Effector memory CD4-positive, alpha-beta T cell (primary cell): ENCODE results near the gene ARHGAP15.

ENCODE experiments used
- DNase-seq, 3 donors: peaks; one replicate each; pipeline ENCODE4 v3.0.0-alpha.2; 2020
- H3K27ac ChIP-seq: 2 replicates; pipeline ENCODE4 v1.7.0; 2013; ENCODE audit warnings: mild to moderate bottlenecking, low read length, moderate library complexity; ENCODE audit not compliant: insufficient read depth, poor library complexity, severe bottlenecking
- H3K27me3 ChIP-seq: replicated peaks from 2 replicates; pipeline ENCODE4 v1.7.0; 2013; ENCODE audit warnings: mild to moderate bottlenecking, low read length; ENCODE audit not compliant: insufficient read depth, control insufficient read depth, poor library complexity, severe bottlenecking
- H3K36me3 ChIP-seq: 2 replicates; pipeline ENCODE4 v1.7.0; 2013; ENCODE audit warnings: mild to moderate bottlenecking, low read length, moderate library complexity; ENCODE audit not compliant: control insufficient read depth, insufficient read depth
- H3K4me1 ChIP-seq: 2 replicates; pipeline ENCODE4 v1.7.0; 2013; ENCODE audit warnings: low read length, mild to moderate bottlenecking; ENCODE audit not compliant: control insufficient read depth, insufficient read depth, poor library complexity, severe bottlenecking
- H3K4me3 ChIP-seq: 2 replicates; pipeline ENCODE4 v1.7.0; 2013; ENCODE audit warnings: low read length, low read depth, mild to moderate bottlenecking; ENCODE audit not compliant: insufficient read depth, poor library complexity, severe bottlenecking
- H3K9me3 ChIP-seq: 2 replicates; pipeline ENCODE4 v1.7.0; 2013; ENCODE audit warnings: mild to moderate bottlenecking, low read length, moderate library complexity; ENCODE audit not compliant: control insufficient read depth

The ARHGAP15 gene

GRCh38 chr2:143155661-143156060 is 26.4 kb downstream of the ARHGAP15 start:
- Histone ChIP-seq H3K27me3 (no peaks in the 10 kb centered on the region), H3K4me3 (no peak overlapping the region), H3K27ac (no peak overlapping the region), H3K9me3 (no peaks in the 10 kb centered on the region), H3K36me3 (no peaks in the 10 kb centered on the region), H3K4me1 (peaks cover 33% of the 10 kb centered on the region)
- DNase-seq = no peak

GRCh38 chr2:143157001-143157400 is 27.8 kb downstream of the ARHGAP15 start:
- H3K4me3 ChIP-seq = no peak overlapping the region
- H3K27me3 ChIP-seq = no peaks in the 10 kb centered on the region
- no peaks in the 10 kb centered on the region for H3K9me3 ChIP-seq
- H3K27ac ChIP-seq = no peak overlapping the region
- H3K36me3 ChIP-seq = no peaks in the 10 kb centered on the region
- no peak for DNase-seq
- H3K4me1 ChIP-seq = peaks cover 20% of the 10 kb centered on the region

- Histone ChIP-seq H3K4me1 (peaks cover 16% of the 10 kb centered on the region), H3K4me3 (no peak overlapping the region), H3K36me3 (no peaks in the 10 kb centered on the region), H3K9me3 (no peaks in the 10 kb centered on the region), H3K27me3 (no peaks in the 10 kb centered on the region), H3K27ac (no peak overlapping the region)
- no peak for DNase-seq
Measured at GRCh38 chr2:143157418-143157817, 28.2 kb downstream of the ARHGAP15 start.

GRCh38 chr2:143158098-143158497 is 28.9 kb downstream of the ARHGAP15 start:
- Histone ChIP-seq H3K27ac (no peak overlapping the region), H3K36me3 (no peaks in the 10 kb centered on the region), H3K4me3 (no peak overlapping the region), H3K27me3 (no peaks in the 10 kb centered on the region), H3K9me3 (no peaks in the 10 kb centered on the region), H3K4me1 (peaks cover 11% of the 10 kb centered on the region)
- no peak for DNase-seq

- DNase-seq = no peak
- peaks cover 2% of the 10 kb centered on the region for H3K36me3 ChIP-seq
- peaks cover 11% of the 10 kb centered on the region for H3K4me1 ChIP-seq
- no peak overlapping the region for H3K27ac ChIP-seq
- H3K4me3 ChIP-seq = no peak overlapping the region
- H3K9me3 ChIP-seq = no peaks in the 10 kb centered on the region
- no peaks in the 10 kb centered on the region for H3K27me3 ChIP-seq
Measured at GRCh38 chr2:143158551-143159485, 29.6 kb downstream of the ARHGAP15 start.

- Histone ChIP-seq H3K4me1 (peaks cover 11% of the 10 kb centered on the region), H3K27ac (no peak overlapping the region), H3K4me3 (no peak overlapping the region), H3K9me3 (no peaks in the 10 kb centered on the region), H3K27me3 (no peaks in the 10 kb centered on the region), H3K36me3 (peaks cover 3% of the 10 kb centered on the region)
- no peak for DNase-seq
Measured at GRCh38 chr2:143159486-143159840, 30.2 kb downstream of the ARHGAP15 start.

- H3K36me3 ChIP-seq = peaks cover 3% of the 10 kb centered on the region
- H3K27me3 ChIP-seq = no peaks in the 10 kb centered on the region
- no peak for DNase-seq
- H3K4me1 ChIP-seq = peaks cover 11% of the 10 kb centered on the region
- no peaks in the 10 kb centered on the region for H3K9me3 ChIP-seq
- H3K27ac ChIP-seq = no peak overlapping the region
- no peak overlapping the region for H3K4me3 ChIP-seq
Measured at GRCh38 chr2:143160732-143161707, 31.8 kb downstream of the ARHGAP15 start.

- DNase-seq = peak; percentile 30 to 42 (median 33)
- Histone ChIP-seq H3K4me3 (no peak overlapping the region), H3K27me3 (no peaks in the 10 kb centered on the region), H3K36me3 (peaks cover 5% of the 10 kb centered on the region), H3K4me1 (peaks cover 12% of the 10 kb centered on the region), H3K27ac (no peak overlapping the region), H3K9me3 (no peaks in the 10 kb centered on the region)
Measured at GRCh38 chr2:143162123-143162837, 33.1 kb downstream of the ARHGAP15 start.

GRCh38 chr2:143162997-143163396 is 33.8 kb downstream of the ARHGAP15 start:
- no peak for DNase-seq
- Histone ChIP-seq H3K9me3 (no peaks in the 10 kb centered on the region), H3K4me1 (peaks cover 13% of the 10 kb centered on the region), H3K27me3 (no peaks in the 10 kb centered on the region), H3K4me3 (no peak overlapping the region), H3K36me3 (peaks cover 7% of the 10 kb centered on the region), H3K27ac (no peak overlapping the region)
